HFFc6 (cell line): ENCODE measurements around the gene ZNF75A. TPM values are rescaled to one million over a fixed set of nuclear protein-coding genes. Genes with fewer than 3 reads are reported as not detected.

Experiments
- DNase-seq: peaks from one replicate; pipeline ENCODE4 v3.0.0-alpha.2; 2018
- H3K27ac Mint-ChIP-seq: 2 replicates; pipeline ENCODE4 v1.8.0; 2020; ENCODE audit warnings: mild to moderate bottlenecking, mixed read lengths
- H3K27me3 Mint-ChIP-seq: 2 replicates; pipeline ENCODE4 v1.8.0; 2021; ENCODE audit warnings: mild to moderate bottlenecking, moderate library complexity, mixed read lengths; ENCODE audit not compliant: insufficient read depth
- H3K36me3 Mint-ChIP-seq: 2 replicates; pipeline ENCODE4 v1.8.0; 2021; ENCODE audit warnings: low read depth, mixed read lengths
- H3K4me1 Mint-ChIP-seq: 2 replicates; pipeline ENCODE4 v1.8.0; 2020; ENCODE audit warnings: low read depth, mixed read lengths
- H3K4me3 Mint-ChIP-seq: 2 replicates; pipeline ENCODE4 v1.8.0; 2020; ENCODE audit warnings: mild to moderate bottlenecking, moderate library complexity, mixed read lengths
- H3K9me3 Mint-ChIP-seq: 2 replicates; pipeline ENCODE4 v1.8.0; 2020; ENCODE audit warnings: mild to moderate bottlenecking, mixed read lengths
- total RNA-seq, 6 experiments: library from RNA; stranded (reverse); fragmentation: NEBNext Ultra II Directional; extraction: Animal tissue kit (Norgen Biotek cat#: 25700); gene quantifications; 2 replicates in 1 of 6; 3 replicates in 5 of 6; pipeline ENCODE4 v1.2.3, GENCODE V29; 2021
- TF ChIP-seq, protein P1 (sequence below): fragments of 200-600 bp; sonication (generic); IDR thresholded peaks from 2 replicates; pipeline ENCODE4 v1.5.0; 2021; ENCODE audit warnings: antibody characterized with exemption, mild to moderate bottlenecking

Gene ZNF75A
- total RNA-seq, 6 experiments from 2014 or later, result 12.7 to 16.6 (median 14.4) TPM

DNA sequence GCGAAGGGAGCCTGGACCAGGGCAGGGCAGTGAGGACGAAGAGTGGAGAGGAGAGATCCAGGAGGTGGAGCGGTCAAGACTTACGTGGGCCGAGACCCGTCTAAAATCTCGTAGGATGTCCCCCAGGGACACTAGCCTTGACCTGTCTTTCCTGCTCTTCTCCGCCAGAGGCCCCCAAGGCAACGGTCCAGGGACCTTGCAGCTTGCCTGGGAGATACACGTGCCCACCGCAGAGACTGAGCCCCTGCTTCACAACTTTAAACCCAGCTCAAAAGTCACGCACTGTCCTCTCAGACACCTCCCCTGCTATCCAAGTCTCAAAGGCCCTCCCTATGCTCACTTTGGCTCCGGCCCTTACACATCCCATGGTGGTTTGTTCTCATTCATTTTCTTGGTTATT is 9.5 kb upstream of the ZNF75A start:
- H3K36me3 Mint-ChIP-seq, result peaks cover 85% of the 10 kb centered on the region
- H3K27ac Mint-ChIP-seq, result no peak overlapping the region
- H3K4me3 Mint-ChIP-seq, result no peak overlapping the region

DNA sequence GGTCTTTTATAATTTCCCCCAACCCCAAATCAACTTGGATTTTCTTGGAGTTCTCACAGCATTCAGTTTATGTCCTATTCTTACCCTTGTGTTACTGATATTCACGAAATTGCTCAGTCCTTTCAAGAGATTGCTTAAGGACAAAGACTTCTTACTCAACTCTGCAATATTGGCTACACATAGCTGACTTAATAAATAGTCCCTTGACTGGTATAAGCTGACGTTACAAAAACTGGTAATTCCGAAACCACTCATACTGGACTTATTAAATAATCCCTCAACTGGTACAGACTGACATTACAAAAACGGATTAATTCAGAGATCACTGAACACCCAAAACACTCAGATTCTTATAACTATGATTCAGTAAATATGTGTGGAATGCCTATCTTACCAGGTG is 927 bp upstream of the ZNF75A start:
- Mint-ChIP-seq H3K36me3 (peaks cover 69% of the 10 kb centered on the region), H3K9me3 (peaks cover 73% of the 10 kb centered on the region), H3K4me3 (peak overlapping the region; percentile 82), H3K4me1 (peaks cover 8% of the 10 kb centered on the region), H3K27me3 (peaks cover 9% of the 10 kb centered on the region), H3K27ac (peak overlapping the region; percentile 72)
- TF ChIP-seq, protein P1, sequence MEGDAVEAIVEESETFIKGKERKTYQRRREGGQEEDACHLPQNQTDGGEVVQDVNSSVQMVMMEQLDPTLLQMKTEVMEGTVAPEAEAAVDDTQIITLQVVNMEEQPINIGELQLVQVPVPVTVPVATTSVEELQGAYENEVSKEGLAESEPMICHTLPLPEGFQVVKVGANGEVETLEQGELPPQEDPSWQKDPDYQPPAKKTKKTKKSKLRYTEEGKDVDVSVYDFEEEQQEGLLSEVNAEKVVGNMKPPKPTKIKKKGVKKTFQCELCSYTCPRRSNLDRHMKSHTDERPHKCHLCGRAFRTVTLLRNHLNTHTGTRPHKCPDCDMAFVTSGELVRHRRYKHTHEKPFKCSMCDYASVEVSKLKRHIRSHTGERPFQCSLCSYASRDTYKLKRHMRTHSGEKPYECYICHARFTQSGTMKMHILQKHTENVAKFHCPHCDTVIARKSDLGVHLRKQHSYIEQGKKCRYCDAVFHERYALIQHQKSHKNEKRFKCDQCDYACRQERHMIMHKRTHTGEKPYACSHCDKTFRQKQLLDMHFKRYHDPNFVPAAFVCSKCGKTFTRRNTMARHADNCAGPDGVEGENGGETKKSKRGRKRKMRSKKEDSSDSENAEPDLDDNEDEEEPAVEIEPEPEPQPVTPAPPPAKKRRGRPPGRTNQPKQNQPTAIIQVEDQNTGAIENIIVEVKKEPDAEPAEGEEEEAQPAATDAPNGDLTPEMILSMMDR, result no peak
- DNase-seq, result no peak

More for the DNA sequence above, 9.5 kb upstream of the ZNF75A start:
- TF ChIP-seq, protein P1, result no peak
- peaks cover 78% of the 10 kb centered on the region for H3K9me3 Mint-ChIP-seq
- H3K27me3 Mint-ChIP-seq, result peaks cover 5% of the 10 kb centered on the region
- DNase-seq, result no peak
- peaks cover 25% of the 10 kb centered on the region for H3K4me1 Mint-ChIP-seq

DNA sequence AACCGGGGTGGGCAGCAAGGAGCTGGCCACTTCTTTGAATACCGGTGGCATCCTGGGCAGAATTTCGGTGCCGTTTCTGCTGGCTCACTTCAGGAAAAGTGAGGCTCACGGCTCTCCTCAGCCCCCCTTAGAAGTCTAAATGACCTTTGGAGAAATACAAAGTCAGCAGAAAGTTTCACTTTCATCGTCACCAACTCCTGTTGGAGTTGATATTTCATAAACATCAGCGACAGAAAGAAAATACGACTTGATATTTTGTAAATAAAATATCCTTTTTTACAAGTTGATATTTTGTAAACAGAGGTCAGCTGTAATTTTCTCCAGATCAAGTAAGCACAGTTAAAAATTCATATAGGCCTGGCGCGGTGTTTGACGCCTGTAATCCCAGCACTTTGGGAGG is 781 bp downstream of the ZNF75A start:
- TF ChIP-seq, protein P1, result no peak
- H3K4me3 Mint-ChIP-seq, result peak overlapping the region; percentile 82
- H3K36me3 Mint-ChIP-seq, result peaks cover 68% of the 10 kb centered on the region
- DNase-seq, result no peak
- peaks cover 9% of the 10 kb centered on the region for H3K27me3 Mint-ChIP-seq
- peaks cover 74% of the 10 kb centered on the region for H3K9me3 Mint-ChIP-seq
- peak overlapping the region; percentile 54; the same call in 1 of the 2 replicates for H3K27ac Mint-ChIP-seq
- peaks cover 8% of the 10 kb centered on the region for H3K4me1 Mint-ChIP-seq

DNA sequence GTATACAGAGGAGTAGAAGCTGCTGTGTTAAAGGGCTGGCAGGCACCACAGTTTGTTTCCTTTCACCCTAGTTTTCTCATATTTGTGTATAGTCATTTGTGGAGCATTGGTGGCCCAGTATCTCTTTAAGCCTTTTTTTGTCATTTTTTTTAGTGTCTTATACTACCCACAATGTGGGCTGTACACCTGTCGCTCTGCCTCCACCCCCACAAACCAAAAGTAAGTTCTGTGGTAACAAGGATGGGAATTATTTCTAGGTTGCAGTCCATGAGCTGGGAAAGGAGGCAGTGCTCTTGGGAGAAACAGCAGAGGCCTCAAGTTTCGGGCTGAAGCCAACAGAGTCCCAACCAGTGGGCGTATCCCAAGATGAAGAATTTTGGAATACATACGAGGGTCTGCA is 6.2 kb downstream of the ZNF75A start:
- Mint-ChIP-seq H3K9me3 (peaks cover 99% of the 10 kb centered on the region), H3K36me3 (peaks cover 85% of the 10 kb centered on the region), H3K4me1 (no peaks in the 10 kb centered on the region), H3K27me3 (peaks cover 1% of the 10 kb centered on the region; the same call in 1 of the 2 replicates), H3K4me3 (no peak overlapping the region), H3K27ac (no peak overlapping the region)
- TF ChIP-seq, protein P1, result no peak
- no peak for DNase-seq

DNA sequence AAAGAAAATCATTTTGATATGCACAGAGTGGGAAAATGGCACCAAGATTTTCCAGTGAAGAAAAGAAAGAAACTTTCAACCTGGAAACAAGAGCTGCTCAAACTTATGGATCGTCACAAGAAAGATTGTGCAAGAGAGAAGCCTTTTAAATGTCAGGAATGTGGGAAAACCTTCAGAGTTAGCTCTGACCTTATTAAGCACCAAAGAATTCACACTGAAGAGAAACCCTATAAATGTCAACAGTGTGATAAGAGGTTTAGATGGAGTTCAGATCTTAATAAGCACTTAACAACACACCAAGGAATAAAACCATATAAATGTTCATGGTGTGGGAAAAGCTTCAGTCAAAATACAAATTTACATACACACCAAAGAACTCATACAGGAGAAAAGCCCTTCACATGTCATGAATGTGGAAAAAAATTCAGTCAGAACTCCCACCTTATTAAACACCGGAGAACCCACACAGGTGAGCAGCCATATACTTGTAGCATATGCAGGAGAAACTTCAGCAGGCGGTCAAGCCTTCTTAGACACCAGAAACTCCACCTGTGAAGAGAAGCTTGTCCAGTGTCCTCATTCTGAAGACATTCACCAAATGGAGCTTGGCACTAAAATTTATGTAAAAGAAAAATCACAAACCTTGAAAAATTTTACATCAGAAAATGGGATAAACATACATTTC is 12.2 kb downstream of the ZNF75A start:
- H3K9me3 Mint-ChIP-seq, result peaks cover 96% of the 10 kb centered on the region
- no peaks in the 10 kb centered on the region for H3K4me1 Mint-ChIP-seq
- H3K27ac Mint-ChIP-seq, result no peak overlapping the region
- H3K27me3 Mint-ChIP-seq, result peaks cover 4% of the 10 kb centered on the region; the same call in 1 of the 2 replicates
- H3K4me3 Mint-ChIP-seq, result no peak overlapping the region; the same call in 1 of the 2 replicates
- H3K36me3 Mint-ChIP-seq, result peaks cover 85% of the 10 kb centered on the region
- TF ChIP-seq, protein P1, result no peak
- no peak for DNase-seq
